ENCODE results near the gene SAG. TPM values are rescaled to one million over a fixed set of nuclear protein-coding genes. Genes with fewer than 3 reads are reported as not detected.
A peak's percentile ranks its signal among the peaks of the same experiment; 100 is the strongest.

The SAG gene
- total and polyA plus RNA-seq, 7 donors = not detected

DNA sequence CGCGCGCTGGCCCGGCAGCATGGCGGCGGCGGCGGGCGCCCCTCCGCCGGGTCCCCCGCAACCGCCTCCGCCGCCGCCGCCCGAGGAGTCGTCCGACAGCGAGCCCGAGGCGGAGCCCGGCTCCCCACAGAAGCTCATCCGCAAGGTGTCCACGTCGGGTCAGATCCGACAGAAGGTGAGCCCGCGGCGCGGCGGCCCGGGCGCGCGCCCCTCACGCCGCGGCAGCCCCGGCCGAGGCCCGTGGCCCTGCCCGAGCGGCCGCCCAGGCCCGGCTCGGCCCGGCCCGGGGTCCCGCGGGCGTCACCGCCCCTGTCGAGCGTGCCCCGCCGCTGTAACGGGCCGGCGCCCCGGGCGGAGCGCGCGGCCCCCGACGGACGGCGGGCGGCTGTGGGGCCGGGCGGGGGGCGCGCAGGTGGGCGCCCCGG is 46.9 kb downstream of the SAG start:
- Histone ChIP-seq H3K4me1 (peaks cover 39% of the 10 kb centered on the region), H3K4me3 (peak overlapping the region; percentile 75), H3K27me3 (ENCODE audit: insufficient read depth in 3 of 3, low read length in 2 of 3) (no peaks in the 10 kb centered on the region), H3K9me3 (no peaks in the 10 kb centered on the region), H3K36me3 (ENCODE audit: insufficient read depth in 1 of 2, low read depth in 1 of 2) (peaks cover 0 to 2% of the 10 kb centered on the region in 2 donors), H3K27ac (peak overlapping the region; percentile 53)
- no peak for TF ChIP-seq CTCF (IDR thresholded peaks at IDR 0.05)
- intact Hi-C loops (cut with DNase I) = loop anchor here in 1 of 2 donors (5.0 kb wide), 1 partner anchor 53 kb away; no protein-coding TSS in a partner anchor
- DNase-seq = no peak
- WGBS, 3 donors = 0 to 1% (median 0%) methylated on average over 21 to 74 of the region's 77 CpGs
- ATAC-seq = peak in 2 of 4 donors; percentile 8

DNA sequence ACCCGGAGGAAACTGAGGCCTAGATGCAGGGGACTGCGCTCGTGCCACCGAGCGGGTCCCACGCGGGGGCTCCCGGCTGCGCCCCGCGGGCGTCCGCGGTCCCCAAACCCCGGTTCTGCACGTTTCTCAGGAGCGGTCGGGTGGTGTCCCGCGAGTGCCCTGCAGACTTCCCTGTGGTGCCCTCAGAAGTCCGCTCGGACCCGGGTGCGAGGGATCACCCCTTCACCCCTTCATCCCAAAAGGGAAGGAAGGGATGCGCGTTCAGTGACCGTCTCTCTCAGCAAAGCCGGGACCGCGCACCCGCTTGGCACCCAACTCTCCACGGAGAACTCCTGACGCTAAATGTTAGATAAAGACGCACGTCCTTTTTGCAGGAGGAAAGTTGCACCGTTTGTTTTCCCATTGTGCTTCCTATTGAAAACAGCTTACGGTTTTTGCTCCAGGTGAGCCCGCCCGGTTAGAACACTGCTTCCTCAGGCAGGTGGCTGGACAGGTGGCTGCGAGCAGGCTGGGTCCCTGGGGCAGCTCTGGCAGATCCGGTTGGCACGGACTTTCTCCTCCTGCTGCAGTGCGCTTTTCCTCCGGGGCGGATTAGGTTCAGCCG is 47.5 kb downstream of the SAG start:
- Histone ChIP-seq H3K9me3 (no peaks in the 10 kb centered on the region), H3K27ac (no peak overlapping the region), H3K4me1 (peaks cover 33% of the 10 kb centered on the region), H3K4me3 (peak overlapping the region; percentile 75), H3K36me3 (ENCODE audit: insufficient read depth in 1 of 2, low read depth in 1 of 2) (peaks cover 0 to 2% of the 10 kb centered on the region in 2 donors), H3K27me3 (ENCODE audit: insufficient read depth in 3 of 3, low read length in 2 of 3) (no peaks in the 10 kb centered on the region)
- ATAC-seq (no peak), DNase-seq (no peak)
- 7 to 13% (median 9%) methylated on average over 37 to 46 of the region's 46 CpGs for WGBS, 3 donors
- no peak for TF ChIP-seq CTCF (IDR thresholded peaks at IDR 0.05)
- intact Hi-C loops (cut with DNase I) = loop anchor here (5.0 kb wide), 2 partner anchors 52 to 82 kb away; no protein-coding TSS in a partner anchor

- DNase-seq (no peak), ATAC-seq (no peak)
- no peaks in the 10 kb centered on the region for H3K27me3 ChIP-seq (ENCODE audit: insufficient read depth in 3 of 3, low read length in 2 of 3)
- no peaks in the 10 kb centered on the region for H3K9me3 ChIP-seq
- no peak for TF ChIP-seq CTCF (IDR thresholded peaks at IDR 0.05)
- H3K4me3 ChIP-seq = peak overlapping the region; percentile 75
- no peak overlapping the region for H3K27ac ChIP-seq
- 94 to 98% (median 97%) methylated on average over 10 of the region's 10 CpGs for WGBS, 3 donors
- intact Hi-C loops (cut with DNase I) = loop anchor here (2.0 to 5.0 kb wide), 2 partner anchors 81 to 85 kb away; no protein-coding TSS in a partner anchor
- H3K4me1 ChIP-seq = peaks cover 29% of the 10 kb centered on the region
- peaks cover 0 to 2% of the 10 kb centered on the region in 2 donors for H3K36me3 ChIP-seq (ENCODE audit: insufficient read depth in 1 of 2, low read depth in 1 of 2)
Observed at GRCh38 chr2:233355916-233356315, 48.3 kb downstream of the SAG start.

DNA sequence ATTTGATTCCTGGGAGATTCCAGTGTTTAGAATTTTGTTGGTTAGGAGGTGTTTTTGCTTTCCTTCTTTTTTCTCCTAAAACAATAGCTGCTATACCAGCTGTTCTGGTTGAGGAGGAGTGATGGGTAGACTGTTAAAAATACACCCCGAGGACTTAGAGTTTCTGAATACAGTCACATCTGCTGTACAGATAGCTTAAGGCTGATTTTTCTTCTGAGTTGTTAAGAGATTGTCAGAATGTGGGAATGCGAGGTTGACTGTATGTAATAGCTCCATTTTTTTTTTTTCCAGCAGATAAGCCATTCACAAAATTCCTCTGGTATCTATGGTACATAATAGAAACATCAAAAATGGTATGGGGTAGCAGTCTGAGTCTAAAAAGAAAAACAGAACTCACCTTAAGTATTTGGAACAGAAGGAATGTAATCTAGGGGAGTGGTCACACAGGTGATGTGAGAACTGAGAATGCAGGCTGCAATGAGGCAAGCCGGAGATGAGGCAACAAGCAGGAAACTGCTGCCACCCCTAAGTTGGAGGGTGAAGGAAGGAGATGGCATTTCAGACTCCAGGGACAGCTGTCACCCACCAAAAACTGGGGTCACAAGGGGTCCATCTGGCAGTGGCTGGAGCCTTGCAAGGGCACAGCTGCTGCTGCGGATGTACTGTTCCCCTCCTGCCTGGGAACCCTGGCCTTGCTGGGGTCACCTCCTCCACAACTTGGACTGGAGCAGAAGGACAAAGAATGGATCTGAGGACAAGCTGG is 49.1 kb downstream of the SAG start:
- intact Hi-C loops (cut with DNase I) = loop anchor here (2.0 to 5.0 kb wide), 2 partner anchors 81 to 84 kb away; no protein-coding TSS in a partner anchor
- WGBS, 3 donors = 41 to 54% (median 49%) methylated on average over 4 of the region's 4 CpGs

More for the DNA sequence above, 49.1 kb downstream of the SAG start:
- peak overlapping the region; percentile 75 for H3K4me3 ChIP-seq
- TF ChIP-seq CTCF (IDR thresholded peaks at IDR 0.05) = no peak
- peak in 1 of 4 donors; percentile 10 for ATAC-seq
- peaks cover 0 to 2% of the 10 kb centered on the region in 2 donors for H3K36me3 ChIP-seq (ENCODE audit: insufficient read depth in 1 of 2, low read depth in 1 of 2)
- H3K9me3 ChIP-seq = no peaks in the 10 kb centered on the region
- DNase-seq = no peak
- no peak overlapping the region for H3K27ac ChIP-seq
- H3K4me1 ChIP-seq = peaks cover 29% of the 10 kb centered on the region
- no peaks in the 10 kb centered on the region for H3K27me3 ChIP-seq (ENCODE audit: insufficient read depth in 3 of 3, low read length in 2 of 3)

All from psoas muscle (tissue), 8 donors.